Small intestine (tissue), 16 donors: ENCODE results near the gene ITLN1. TPM values are rescaled to one million over a fixed set of nuclear protein-coding genes. Genes with fewer than 3 reads are reported as not detected.
"Not testable (repeated sequence)": the region's sequence is repeated elsewhere in the genome, so short reads cannot be mapped to it uniquely, and the experiment has no call there.

Experiments used
- DNase-seq, 2 donors: peaks; one replicate each; pipeline versions ENCODE4 v3.0.0 to v3.0.0-alpha.2; 2013
- FAIRE-seq: peaks from 2 replicates; lab custom pipeline; 2012; peaks lifted over from hg19 to GRCh38; lab: Jason Lieb, UNC
- H3K27ac ChIP-seq, 3 donors: one replicate each; pipeline ENCODE4 v1.5.1; 2013; ENCODE audit warnings: low read length in 2 of 3, mild to moderate bottlenecking in 2 of 3, control low read depth in 1 of 3, inconsistent platforms in 1 of 3, low read depth in 1 of 3, moderate library complexity in 1 of 3
- H3K27me3 ChIP-seq, 3 donors: one replicate each; pipeline ENCODE4 v1.6.1; 2013; ENCODE audit warnings: low read length in 3 of 3, inconsistent platforms in 1 of 3; ENCODE audit not compliant: control insufficient read depth in 3 of 3, insufficient read depth in 3 of 3
- H3K36me3 ChIP-seq, 3 donors: one replicate each; pipeline ENCODE4 v1.6.1; 2013; ENCODE audit warnings: low read length in 3 of 3, inconsistent platforms in 1 of 3, low read depth in 1 of 3, mild to moderate bottlenecking in 1 of 3, moderate library complexity in 1 of 3; ENCODE audit not compliant: control insufficient read depth in 3 of 3, insufficient read depth in 2 of 3
- H3K4me1 ChIP-seq, 3 donors: one replicate each; pipeline ENCODE4 v1.6.1; 2013; ENCODE audit warnings: low read length in 2 of 3, inconsistent platforms in 1 of 3, low read depth in 1 of 3, mild to moderate bottlenecking in 1 of 3, moderate library complexity in 1 of 3; ENCODE audit not compliant: control insufficient read depth in 3 of 3, insufficient read depth in 2 of 3
- H3K4me3 ChIP-seq, 3 donors: one replicate each; pipeline ENCODE4 v1.5.1; 2013; ENCODE audit warnings: low read length in 3 of 3, control low read depth in 1 of 3, inconsistent platforms in 1 of 3, low read depth in 1 of 3, mild to moderate bottlenecking in 1 of 3, moderate library complexity in 1 of 3
- H3K9me3 ChIP-seq, 2 donors: one replicate each; pipeline ENCODE4 v1.6.1; 2013; ENCODE audit warnings: low read depth in 1 of 2, low read length in 1 of 2; ENCODE audit not compliant: control insufficient read depth in 2 of 2, insufficient read depth in 1 of 2
- whole genome bisulfite sequencing, 3 donors: extraction: QIAGEN DNeasy Blood & Tissue Kit; methylation state at CpG; one replicate each; pipeline ENCODE4 v1.1.7; 2013; 5-methylcytosine and 5-hydroxymethylcytosine counted together
- long read RNA-seq, 10 donors: transcript quantifications; one replicate each; lab custom pipeline, GENCODE V29; 2026
- polyA plus RNA-seq, 4 donors: library from polyadenylated mRNA; stranded (reverse) in 3 of 4; unstranded in 1 of 4; fragments of 200-250 nt in 3 of 4; fragments of 120-200 nt in 1 of 4; gene quantifications; one replicate each; pipeline versions ENCODE4 v1.2.1 to v1.2.3, GENCODE V29; 2013
- donor health status: healthy with polysubstance abuse.
- donor health status: control.
- donor health status: control.
- donor health status: Bipolar disorder and iron deficiency.
- donor health status: healthy.

ITLN1 gene
- polyA plus RNA-seq, result 100 to 1,000 TPM in 2 of 4 donors, 10 to 100 TPM in 2; 21.6 to 230 (median 95.8) TPM
- long read RNA-seq, donor 1, result 0 reads
- long read RNA-seq, donor 2, transcript ITLN1-201 (8 exons, 1,183 nt), result major isoform, 46 of 78 reads
- long read RNA-seq, donor 2, partial matches to known transcripts, result 32 of 78 reads
- long read RNA-seq, donor 2, other reads (novel, unspliced or antisense), result 0 of 78 reads
- long read RNA-seq, donor 3, transcript ITLN1-201 (8 exons, 1,183 nt), result major isoform, 50 of 130 reads
- long read RNA-seq, donor 3, partial matches to known transcripts, result 78 of 130 reads
- long read RNA-seq, donor 3, other reads (novel, unspliced or antisense), result 0 of 130 reads
- long read RNA-seq, donor 4, partial matches to known transcripts, result 0 of 1 reads
- long read RNA-seq, donor 4, other reads (novel, unspliced or antisense), result 0 of 1 reads
- long read RNA-seq, donor 5, partial matches to known transcripts, result 0 of 1 reads
- long read RNA-seq, donor 5, other reads (novel, unspliced or antisense), result 0 of 1 reads
- long read RNA-seq, donor 6, transcript ITLN1-201 (8 exons, 1,183 nt), result major isoform, 32 of 37 reads
- long read RNA-seq, donor 6, partial matches to known transcripts, result 5 of 37 reads
- long read RNA-seq, donor 6, other reads (novel, unspliced or antisense), result 0 of 37 reads
- long read RNA-seq, donor 7, result 0 reads
- long read RNA-seq, donor 8, result 0 reads
- long read RNA-seq, donor 9, transcript ITLN1-201 (8 exons, 1,183 nt), result major isoform, 25 of 31 reads
- long read RNA-seq, donor 9, partial matches to known transcripts, result 6 of 31 reads
- long read RNA-seq, donor 9, other reads (novel, unspliced or antisense), result 0 of 31 reads
- long read RNA-seq, donor 10, transcript ITLN1-201 (8 exons, 1,183 nt), result major isoform, 65 of 119 reads
- long read RNA-seq, donor 10, partial matches to known transcripts, result 53 of 119 reads
- long read RNA-seq, donor 10, other reads (novel, unspliced or antisense), result 0 of 119 reads

- WGBS, 3 donors, result 39 to 53% (median 49%) methylated on average over 5 of the region's 5 CpGs
- no peaks in the 10 kb centered on the region for H3K4me1 ChIP-seq
- H3K27me3 ChIP-seq, result peaks cover 0 to 4% (median 0%) of the 10 kb centered on the region in 3 donors
- no peak within 1 kb of the TSS for H3K27ac ChIP-seq
- DNase-seq, result peak in 1 of 2 donors; percentile 23
- H3K9me3 ChIP-seq, result no peaks in the 10 kb centered on the region
- H3K36me3 ChIP-seq, result no peaks in the 10 kb centered on the region
- no peak within 1 kb of the TSS for H3K4me3 ChIP-seq
- no peak for FAIRE-seq
These were observed at the start of gene ITLN1 for GRCh38 chr1:160885042-160885441. Gene ITLN1, minus strand, starts transcription at chr1:160885180. Its CDS starts 303 bp downstream, at chr1:160884877.

GRCh38 chr1:160933305-160933704, 48.3 kb upstream of the ITLN1 start:
- not testable (repeated sequence) for H3K4me3 ChIP-seq, H3K27me3 ChIP-seq, H3K9me3 ChIP-seq, DNase-seq, H3K27ac ChIP-seq, H3K36me3 ChIP-seq, FAIRE-seq, H3K4me1 ChIP-seq
- 95 to 96% (median 96%) methylated on average over 22 to 31 of the region's 31 CpGs for WGBS, 3 donors

GRCh38 chr1:160925652-160926244, 40.8 kb upstream of the ITLN1 start:
- Histone ChIP-seq H3K36me3 (no peaks in the 10 kb centered on the region), H3K27ac (peak overlapping the region; percentile 75 to 81 (median 81)), H3K4me3 (no peak overlapping the region), H3K4me1 (peaks cover 0 to 5% (median 0%) of the 10 kb centered on the region in 3 donors), H3K27me3 (no peaks in the 10 kb centered on the region), H3K9me3 (peaks cover 0 to 40% of the 10 kb centered on the region in 2 donors)
- WGBS, 3 donors, result 36 to 69% (median 41%) methylated on average over 5 of the region's 5 CpGs
- peak in 1 of 2 donors; percentile 94 for DNase-seq
- no peak for FAIRE-seq

GRCh38 chr1:160924791-160925651, 40.0 kb upstream of the ITLN1 start:
- DNase-seq (peak; percentile 45 to 89), FAIRE-seq (peak; percentile 10)
- 39 to 70% (median 42%) methylated on average over 7 of the region's 7 CpGs for WGBS, 3 donors
- Histone ChIP-seq H3K4me3 (no peak overlapping the region), H3K4me1 (peaks cover 0 to 5% (median 0%) of the 10 kb centered on the region in 3 donors), H3K27ac (peak overlapping the region; percentile 50 to 81 (median 81)), H3K9me3 (peaks cover 0 to 40% of the 10 kb centered on the region in 2 donors), H3K36me3 (no peaks in the 10 kb centered on the region), H3K27me3 (no peaks in the 10 kb centered on the region)

DNA sequence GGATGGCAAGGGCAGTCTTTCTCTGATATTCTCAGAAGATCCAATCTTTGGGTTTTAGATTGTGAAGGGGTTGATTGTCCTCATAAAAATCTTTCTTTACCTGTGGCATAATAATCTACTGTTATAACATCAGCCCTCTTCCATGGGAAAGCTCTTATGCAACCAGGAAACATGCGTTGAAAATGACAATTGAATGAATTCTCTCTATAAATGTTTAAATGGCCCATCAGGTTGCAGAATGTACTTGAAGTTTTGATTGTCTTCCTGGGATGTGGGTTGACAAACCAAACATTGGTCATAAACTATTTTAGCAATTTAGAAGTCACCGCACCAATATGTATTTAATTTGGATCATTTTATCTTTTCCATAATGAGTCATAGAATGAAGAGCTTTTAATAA, 31.7 kb upstream of the ITLN1 start:
- H3K9me3 ChIP-seq, result peaks cover 0 to 4% of the 10 kb centered on the region in 2 donors
- H3K4me1 ChIP-seq, result peaks cover 0 to 12% (median 3%) of the 10 kb centered on the region in 3 donors
- no peak for DNase-seq
- no peak for FAIRE-seq
- H3K27ac ChIP-seq, result no peak overlapping the region
- no peak overlapping the region for H3K4me3 ChIP-seq
- H3K36me3 ChIP-seq, result no peaks in the 10 kb centered on the region
- no peaks in the 10 kb centered on the region for H3K27me3 ChIP-seq
- WGBS, 3 donors, result 89 to 95% (median 90%) methylated on average over 2 of the region's 2 CpGs

- H3K27me3 ChIP-seq, FAIRE-seq, H3K9me3 ChIP-seq, H3K4me3 ChIP-seq, DNase-seq, H3K27ac ChIP-seq, H3K36me3 ChIP-seq: not testable (repeated sequence)
- peaks cover 0 to 18% (median 3%) of the 10 kb centered on the region in 3 donors for H3K4me1 ChIP-seq
- WGBS, 3 donors, result 66 to 84% (median 71%) methylated on average over 5 to 6 of the region's 6 CpGs
These were observed 28.2 kb upstream of the ITLN1 start for GRCh38 chr1:160913229-160913628.

DNA sequence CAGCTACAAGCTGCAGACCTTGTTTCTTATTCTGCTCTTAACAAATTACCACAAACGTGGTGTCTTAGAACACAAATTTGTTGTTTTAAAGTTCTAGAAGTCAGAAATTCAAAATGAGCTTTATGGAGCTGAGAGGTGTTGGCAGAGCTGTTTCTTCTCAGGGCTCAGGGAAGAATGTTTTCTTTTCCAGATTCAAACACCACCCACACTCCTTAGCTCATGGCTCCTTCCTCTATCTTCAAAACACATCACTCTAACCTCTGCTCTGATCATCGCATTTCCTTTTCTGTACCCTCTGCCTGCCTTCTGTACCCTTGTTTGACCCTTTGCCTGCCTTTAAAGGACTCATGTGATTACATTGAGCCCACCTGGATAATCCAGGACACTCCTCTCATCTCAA, 26.9 kb upstream of the ITLN1 start:
- H3K4me1 ChIP-seq, result peaks cover 0 to 18% (median 3%) of the 10 kb centered on the region in 3 donors
- WGBS, 3 donors, result 27 to 42% (median 28%) methylated on average over 2 of the region's 2 CpGs
- DNase-seq (no peak), FAIRE-seq (no peak)
- peaks cover 0 to 2% (median 0%) of the 10 kb centered on the region in 3 donors for H3K36me3 ChIP-seq
- peak overlapping the region in 1 of 3 donors; percentile 21 for H3K27ac ChIP-seq
- H3K27me3 ChIP-seq, result no peaks in the 10 kb centered on the region
- H3K9me3 ChIP-seq, result peaks cover 0 to 2% of the 10 kb centered on the region in 2 donors
- H3K4me3 ChIP-seq, result no peak overlapping the region
